GM23338 (cell line): ENCODE results near the gene CPXM1. TPM values are rescaled to one million over a fixed set of nuclear protein-coding genes. Genes with fewer than 3 reads are reported as not detected.

ENCODE experiments used
- ATAC-seq: fragments of 200-7000 bp; cut with Tn5 transposase; 3 replicates; pipeline ENCODE4 v1.9.1; 2020
- DNase-seq: peaks from one replicate; pipeline ENCODE4 v3.0.0-alpha.2; 2015; ENCODE audit warnings: low spot score
- H2AFZ ChIP-seq: fragments of 200-600 bp; sonication (generic); 2 replicates; pipeline ENCODE4 v1.8.0; 2016; ENCODE audit warnings: antibody characterized with exemption, mild to moderate bottlenecking, moderate library complexity
- H3F3A ChIP-seq: fragments of 200-600 bp; sonication (generic); replicated peaks from 2 replicates; pipeline ENCODE4 v1.8.0; 2017; ENCODE audit warnings: antibody characterized with exemption, mixed run types, low read depth
- H3K27ac ChIP-seq: fragments of 200-600 bp; sonication (generic); 2 replicates; pipeline ENCODE4 v1.6.1; 2016; ENCODE audit warnings: low read depth
- H3K27me3 ChIP-seq: fragments of 200-600 bp; sonication (generic); 2 replicates; pipeline ENCODE4 v1.8.0; 2016; ENCODE audit warnings: mild to moderate bottlenecking, mixed run types, moderate library complexity; ENCODE audit not compliant: insufficient read depth
- H3K36me3 ChIP-seq: fragments of 200-600 bp; sonication (generic); 2 replicates; pipeline ENCODE4 v1.8.0; 2016; ENCODE audit warnings: mild to moderate bottlenecking; ENCODE audit not compliant: insufficient read depth
- H3K4me1 ChIP-seq: fragments of 200-600 bp; sonication (generic); 2 replicates; pipeline ENCODE4 v1.8.0; 2016; ENCODE audit warnings: mild to moderate bottlenecking, moderate library complexity; ENCODE audit not compliant: insufficient read depth
- H3K4me2 ChIP-seq: fragments of 200-600 bp; sonication (generic); 2 replicates; pipeline ENCODE4 v1.7.1; 2017; ENCODE audit warnings: mixed run types
- H3K4me3 ChIP-seq: fragments of 200-600 bp; sonication (generic); 2 replicates; pipeline ENCODE4 v1.6.1; 2016; ENCODE audit warnings: mixed run types
- H3K79me2 ChIP-seq: fragments of 200-600 bp; sonication (generic); replicated peaks from 2 replicates; pipeline ENCODE4 v1.8.0; 2017; ENCODE audit warnings: mild to moderate bottlenecking; ENCODE audit not compliant: insufficient read depth
- H3K9me2 ChIP-seq: fragments of 200-600 bp; sonication (generic); 2 replicates; pipeline ENCODE4 v1.8.0; 2017; ENCODE audit not compliant: insufficient read depth
- H4K20me1 ChIP-seq: fragments of 200-600 bp; sonication (generic); replicated peaks from 2 replicates; pipeline ENCODE4 v1.8.0; 2017; ENCODE audit warnings: mild to moderate bottlenecking; ENCODE audit not compliant: insufficient read depth
- H3K27ac Mint-ChIP-seq: 2 replicates; pipeline ENCODE4 v1.8.0; 2020; ENCODE audit warnings: inconsistent platforms, mild to moderate bottlenecking, moderate library complexity, mixed read lengths
- H3K27me3 Mint-ChIP-seq: 3 replicates; pipeline ENCODE4 v1.8.0; 2022; ENCODE audit warnings: low read depth, mild to moderate bottlenecking, moderate library complexity, mixed read lengths, inconsistent platforms; ENCODE audit not compliant: insufficient read depth, poor library complexity
- H3K36me3 Mint-ChIP-seq: 3 replicates; pipeline ENCODE4 v1.8.0; 2021; ENCODE audit warnings: low read depth, mild to moderate bottlenecking, inconsistent platforms, moderate library complexity, mixed read lengths
- H3K4me1 Mint-ChIP-seq: 3 replicates; pipeline ENCODE4 v1.8.0; 2020; ENCODE audit warnings: mild to moderate bottlenecking, inconsistent platforms, mixed read lengths
- H3K4me3 Mint-ChIP-seq: 3 replicates; pipeline ENCODE4 v1.8.0; 2021; ENCODE audit warnings: moderate library complexity, mild to moderate bottlenecking, inconsistent platforms, mixed read lengths
- H3K9me3 Mint-ChIP-seq: 3 replicates; pipeline ENCODE4 v1.8.0; 2020; ENCODE audit warnings: moderate library complexity, mild to moderate bottlenecking, inconsistent platforms, mixed read lengths
- CREB1 ChIP-seq: fragments of 250-450 bp; sonication (Bioruptor Pico); IDR thresholded peaks from 2 replicates; pipeline ENCODE4 v1.5.0; 2020; ENCODE audit warnings: low read depth, mild to moderate bottlenecking, moderate library complexity
- CTCF ChIP-seq, 2 experiments: fragments of 200-600 bp in 1 of 2; sonication (generic) in 1 of 2; conservative IDR thresholded peaks; 2 replicates each; pipeline versions ENCODE4 v1.5.1 to v1.6.1; 2016 to 2017; ENCODE audit warnings: antibody characterized with exemption in 2 of 2, low read depth in 2 of 2, mild to moderate bottlenecking in 2 of 2, moderate library complexity in 1 of 2
- EZH2 ChIP-seq: fragments of 200-600 bp; sonication (generic); IDR thresholded peaks from one replicate; pipeline ENCODE4 v1.8.0; 2017; ENCODE audit warnings: antibody characterized with exemption, mild to moderate bottlenecking, low read depth; ENCODE audit not compliant: unreplicated experiment
- EZH2phosphoT487 ChIP-seq: fragments of 200-600 bp; sonication (generic); IDR thresholded peaks from one replicate; pipeline ENCODE4 v1.8.1; 2018; ENCODE audit warnings: antibody characterized with exemption; ENCODE audit not compliant: unreplicated experiment
- JUNB ChIP-seq: IDR thresholded peaks from one replicate; pipeline ENCODE4 v1.6.1; 2016; ENCODE audit warnings: antibody characterized with exemption; ENCODE audit not compliant: unreplicated experiment
- NANOG ChIP-seq: IDR thresholded peaks from 2 replicates; pipeline ENCODE4 v1.6.1; 2016; ENCODE audit warnings: antibody characterized with exemption, borderline replicate concordance
- POLR2AphosphoS5 ChIP-seq: IDR thresholded peaks from 2 replicates; pipeline ENCODE4 v1.6.1; 2016; ENCODE audit warnings: antibody characterized with exemption, low read depth
- STAT1 ChIP-seq: IDR thresholded peaks from one replicate; pipeline ENCODE4 v1.6.1; 2016; ENCODE audit warnings: antibody characterized with exemption; ENCODE audit not compliant: unreplicated experiment
- ZNF114 ChIP-seq: fragments of 250-450 bp; sonication (Bioruptor Pico); IDR thresholded peaks from 2 replicates; pipeline ENCODE4 v1.5.0; 2020; ENCODE audit warnings: mild to moderate bottlenecking, moderate library complexity
- ZNF331 ChIP-seq: fragments of 250-450 bp; sonication (Bioruptor Pico); IDR thresholded peaks from 2 replicates; pipeline ENCODE4 v1.5.0; 2020; ENCODE audit warnings: low read depth, mild to moderate bottlenecking, moderate library complexity
- ZNF462 ChIP-seq: fragments of 250-450 bp; sonication (Bioruptor Pico); IDR thresholded peaks from 2 replicates; pipeline ENCODE4 v1.5.0; 2020; ENCODE audit warnings: mild to moderate bottlenecking, moderate library complexity
- polyA plus RNA-seq: library from polyadenylated mRNA; unstranded; fragments of >200 nt; fragmentation: Nextera tagmentation; extraction: Ambion mirVana; gene quantifications from 2 replicates; pipeline ENCODE4 v1.2.1, GENCODE V29; 2016
- total RNA-seq: library from RNA; depleted of rRNA; stranded (reverse); fragments of >200 nt; shearing (Covaris generic); gene quantifications from 2 replicates; pipeline ENCODE4 v1.2.3, GENCODE V29; 2014
- TF ChIP-seq, protein P1 (sequence below): IDR thresholded peaks from one replicate; pipeline ENCODE4 v1.6.1; 2018; ENCODE audit warnings: antibody characterized with exemption; ENCODE audit not compliant: unreplicated experiment
- TF ChIP-seq, protein P2 (sequence below): IDR thresholded peaks from 2 replicates; pipeline ENCODE4 v1.6.1; 2016; ENCODE audit warnings: antibody characterized with exemption

The CPXM1 gene
- total and polyA plus RNA-seq, 2 experiments from 2014 or later, result 17.0 to 29.3 TPM

GRCh38 chr20:2798814-2799213, 1.6 kb downstream of the CPXM1 start:
- peaks cover 33% of the 10 kb centered on the region for H3K36me3 Mint-ChIP-seq
- H3K4me1 Mint-ChIP-seq, result peaks cover 26% of the 10 kb centered on the region
- H3K9me3 Mint-ChIP-seq, result no peaks in the 10 kb centered on the region
- peak overlapping the region; percentile 79; the same call in 1 of the 2 replicates for H3K4me3 ChIP-seq
- TF ChIP-seq NANOG (no peak), POLR2AphosphoS5 (no peak), JUNB (no peak), STAT1 (no peak), ZNF331 (CRISPR knock-in tag) (no peak), ZNF114 (CRISPR knock-in tag) (no peak), ZNF462 (CRISPR knock-in tag) (no peak), EZH2 (no peak), CTCF (conservative IDR thresholded peaks at IDR 0.05; ENCODE audit: low read depth in 2 of 2) (no peak), CREB1 (CRISPR knock-in tag) (no peak), EZH2phosphoT487 (no peak)
- TF ChIP-seq, protein P1, sequence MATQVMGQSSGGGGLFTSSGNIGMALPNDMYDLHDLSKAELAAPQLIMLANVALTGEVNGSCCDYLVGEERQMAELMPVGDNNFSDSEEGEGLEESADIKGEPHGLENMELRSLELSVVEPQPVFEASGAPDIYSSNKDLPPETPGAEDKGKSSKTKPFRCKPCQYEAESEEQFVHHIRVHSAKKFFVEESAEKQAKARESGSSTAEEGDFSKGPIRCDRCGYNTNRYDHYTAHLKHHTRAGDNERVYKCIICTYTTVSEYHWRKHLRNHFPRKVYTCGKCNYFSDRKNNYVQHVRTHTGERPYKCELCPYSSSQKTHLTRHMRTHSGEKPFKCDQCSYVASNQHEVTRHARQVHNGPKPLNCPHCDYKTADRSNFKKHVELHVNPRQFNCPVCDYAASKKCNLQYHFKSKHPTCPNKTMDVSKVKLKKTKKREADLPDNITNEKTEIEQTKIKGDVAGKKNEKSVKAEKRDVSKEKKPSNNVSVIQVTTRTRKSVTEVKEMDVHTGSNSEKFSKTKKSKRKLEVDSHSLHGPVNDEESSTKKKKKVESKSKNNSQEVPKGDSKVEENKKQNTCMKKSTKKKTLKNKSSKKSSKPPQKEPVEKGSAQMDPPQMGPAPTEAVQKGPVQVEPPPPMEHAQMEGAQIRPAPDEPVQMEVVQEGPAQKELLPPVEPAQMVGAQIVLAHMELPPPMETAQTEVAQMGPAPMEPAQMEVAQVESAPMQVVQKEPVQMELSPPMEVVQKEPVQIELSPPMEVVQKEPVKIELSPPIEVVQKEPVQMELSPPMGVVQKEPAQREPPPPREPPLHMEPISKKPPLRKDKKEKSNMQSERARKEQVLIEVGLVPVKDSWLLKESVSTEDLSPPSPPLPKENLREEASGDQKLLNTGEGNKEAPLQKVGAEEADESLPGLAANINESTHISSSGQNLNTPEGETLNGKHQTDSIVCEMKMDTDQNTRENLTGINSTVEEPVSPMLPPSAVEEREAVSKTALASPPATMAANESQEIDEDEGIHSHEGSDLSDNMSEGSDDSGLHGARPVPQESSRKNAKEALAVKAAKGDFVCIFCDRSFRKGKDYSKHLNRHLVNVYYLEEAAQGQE, result no peak
- TF ChIP-seq, protein P2, sequence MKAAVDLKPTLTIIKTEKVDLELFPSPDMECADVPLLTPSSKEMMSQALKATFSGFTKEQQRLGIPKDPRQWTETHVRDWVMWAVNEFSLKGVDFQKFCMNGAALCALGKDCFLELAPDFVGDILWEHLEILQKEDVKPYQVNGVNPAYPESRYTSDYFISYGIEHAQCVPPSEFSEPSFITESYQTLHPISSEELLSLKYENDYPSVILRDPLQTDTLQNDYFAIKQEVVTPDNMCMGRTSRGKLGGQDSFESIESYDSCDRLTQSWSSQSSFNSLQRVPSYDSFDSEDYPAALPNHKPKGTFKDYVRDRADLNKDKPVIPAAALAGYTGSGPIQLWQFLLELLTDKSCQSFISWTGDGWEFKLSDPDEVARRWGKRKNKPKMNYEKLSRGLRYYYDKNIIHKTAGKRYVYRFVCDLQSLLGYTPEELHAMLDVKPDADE, result no peak
- no peaks in the 10 kb centered on the region for H3K79me2 ChIP-seq
- peaks cover 3% of the 10 kb centered on the region; the same call in 1 of the 2 replicates for H4K20me1 ChIP-seq
- H2AFZ ChIP-seq, result no peak overlapping the region; the same call in 1 of the 2 replicates
- no peaks in the 10 kb centered on the region for H3K9me2 ChIP-seq
- peak overlapping the region; percentile 98; the same call in 1 of the 2 replicates for H3K4me2 ChIP-seq
- H3K36me3 ChIP-seq, result no peaks in the 10 kb centered on the region
- H3K4me1 ChIP-seq, result peaks cover 19% of the 10 kb centered on the region; the same call in 1 of the 2 replicates
- peak; percentile 13 for ATAC-seq
- H3K27ac ChIP-seq, result no peak overlapping the region
- H3F3A ChIP-seq, result 0 out of 2 replicates have a peak, but pooled peaks cover 4% of the 10 kb centered on the region
- peak overlapping the region; percentile 97 for H3K4me3 Mint-ChIP-seq
- peaks cover 42% of the 10 kb centered on the region for H3K27me3 Mint-ChIP-seq
- no peak overlapping the region for H3K27ac Mint-ChIP-seq
- peaks cover 49% of the 10 kb centered on the region for H3K27me3 ChIP-seq
- DNase-seq, result peak; percentile 45
